NCI-H82 treated with DMSO at 0.1 percent for 48 hours (cell line): ENCODE results near the gene ZFAND2A.
"Not testable (repeated sequence)": the region's sequence is repeated elsewhere in the genome, so short reads cannot be mapped to it uniquely, and the experiment has no call there.

Source experiments
- DNase-seq: peaks from one replicate; lab custom pipeline; 2025; ENCODE audit not compliant: unreplicated experiment; lab: John Stamatoyannopoulos, UW

Gene ZFAND2A

GRCh38 chr7:1154172-1154739, 5.7 kb downstream of the ZFAND2A start:
- DNase-seq: no peak

- no peak for DNase-seq
Observed at GRCh38 chr7:1152492-1152891, 7.5 kb downstream of the ZFAND2A start.

DNA sequence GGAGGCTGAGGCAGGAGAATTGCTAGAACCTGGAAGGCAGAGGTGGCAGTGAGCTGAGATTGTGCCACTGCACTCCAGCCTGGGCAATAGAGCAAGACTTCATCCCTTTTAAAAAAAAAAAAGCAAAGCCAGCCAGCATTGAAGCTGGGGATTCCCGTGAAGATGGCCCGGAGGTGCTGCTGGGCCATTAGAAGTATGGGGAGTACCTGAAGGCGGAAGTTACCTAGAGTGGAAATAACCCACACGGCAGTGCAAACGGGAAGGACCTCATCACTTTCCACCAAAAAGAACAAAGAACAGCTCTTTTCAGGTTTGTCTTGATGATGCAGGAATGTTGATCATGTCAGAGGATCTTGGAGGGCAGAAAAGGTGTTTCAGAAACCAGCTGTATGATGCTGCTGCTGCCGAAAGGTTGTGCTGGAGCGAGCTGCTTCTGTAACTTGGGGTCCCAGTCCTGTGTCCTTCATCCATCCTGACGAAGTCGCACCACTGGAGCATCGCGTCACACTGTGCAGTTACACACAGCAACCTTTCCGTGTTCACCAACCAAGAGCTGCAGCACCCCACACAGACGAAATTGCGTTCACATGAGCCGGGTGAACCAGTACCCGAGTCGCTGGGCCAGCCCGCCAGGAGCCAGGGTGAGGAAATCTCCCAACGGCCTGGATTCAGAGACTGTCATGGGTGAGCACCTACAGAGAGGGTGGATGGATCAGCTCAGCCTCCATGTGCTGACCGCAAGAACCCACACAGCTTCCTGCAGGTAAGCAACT, 8.2 kb downstream of the ZFAND2A start:
- DNase-seq: no peak

GRCh38 chr7:1151156-1151555, 8.8 kb downstream of the ZFAND2A start:
- DNase-seq: no peak

DNA sequence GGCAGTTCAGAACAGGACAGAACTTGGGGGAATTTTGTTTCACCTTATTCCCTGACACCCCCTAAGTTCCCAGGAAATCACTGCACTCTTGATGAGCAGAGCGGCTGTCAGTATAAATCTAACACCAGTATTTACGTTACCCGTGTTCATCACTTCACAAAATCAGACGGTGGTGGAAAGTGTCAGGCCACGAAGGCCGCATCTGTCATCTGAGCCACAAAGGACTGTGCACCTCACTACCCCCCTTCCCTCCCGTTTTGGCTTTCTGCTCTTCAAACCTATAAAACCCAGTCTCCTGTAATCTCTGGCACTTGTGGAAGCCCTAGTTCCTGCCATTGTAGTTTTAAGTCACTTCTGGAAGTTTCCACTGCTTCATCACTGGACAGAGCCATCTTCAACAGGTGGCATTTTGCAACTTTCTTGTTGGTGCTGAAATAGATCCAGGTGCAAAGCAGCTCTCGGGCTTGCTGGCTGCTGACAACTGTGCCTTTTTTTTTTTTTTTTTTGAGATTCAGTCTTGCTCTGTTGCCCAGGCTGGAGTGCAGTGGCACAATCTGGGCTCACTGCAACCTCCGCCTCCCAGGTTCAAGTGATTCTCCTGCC, 9.5 kb downstream of the ZFAND2A start:
- DNase-seq: no peak

DNA sequence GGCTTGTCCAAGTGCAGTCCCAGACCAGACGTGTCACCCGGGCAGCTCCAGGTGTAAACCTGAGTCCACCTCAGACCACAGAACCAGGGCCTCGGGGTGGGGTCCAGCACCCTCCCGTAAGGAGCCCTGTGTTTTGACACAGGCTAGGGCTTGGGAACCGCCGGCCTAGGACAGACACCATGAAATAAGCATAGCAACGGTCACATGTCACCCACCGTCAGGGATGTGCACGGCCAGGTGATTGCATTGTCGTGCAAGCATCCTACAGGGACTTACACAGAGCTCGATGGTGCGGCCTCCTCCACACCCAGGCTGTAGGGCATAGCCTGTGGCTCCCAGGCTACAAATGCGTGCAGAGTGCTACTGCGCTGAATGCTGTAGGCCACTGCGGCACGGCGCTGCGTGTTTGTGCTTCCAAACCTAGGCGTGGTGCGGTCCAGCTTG, 10.6 kb downstream of the ZFAND2A start:
- no peak for DNase-seq

GRCh38 chr7:1147873-1148272, 12.1 kb downstream of the ZFAND2A start:
- not testable (repeated sequence) for DNase-seq

- no peak for DNase-seq
Observed at GRCh38 chr7:1144269-1144771, 15.7 kb downstream of the ZFAND2A start.

DNA sequence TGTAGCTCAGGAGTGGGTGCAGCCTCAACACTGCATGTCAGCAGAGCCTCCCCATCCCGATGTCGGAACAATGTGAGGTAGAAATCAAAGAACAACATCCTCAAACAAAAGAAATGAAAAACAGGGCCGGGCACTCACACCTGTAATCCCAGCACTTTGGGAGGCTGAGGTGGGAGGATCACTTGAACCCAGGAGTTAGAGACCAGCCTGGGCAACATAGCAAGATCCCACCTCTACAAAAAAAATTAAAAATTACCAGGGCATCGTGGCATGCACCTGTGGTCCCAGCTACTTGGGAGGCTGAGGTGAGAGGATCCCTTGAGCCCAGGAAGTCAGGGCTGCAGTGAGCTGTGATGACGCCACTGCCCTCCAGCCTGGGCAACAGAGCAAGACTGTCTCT, 17.0 kb downstream of the ZFAND2A start:
- DNase-seq: not testable (repeated sequence)

DNA sequence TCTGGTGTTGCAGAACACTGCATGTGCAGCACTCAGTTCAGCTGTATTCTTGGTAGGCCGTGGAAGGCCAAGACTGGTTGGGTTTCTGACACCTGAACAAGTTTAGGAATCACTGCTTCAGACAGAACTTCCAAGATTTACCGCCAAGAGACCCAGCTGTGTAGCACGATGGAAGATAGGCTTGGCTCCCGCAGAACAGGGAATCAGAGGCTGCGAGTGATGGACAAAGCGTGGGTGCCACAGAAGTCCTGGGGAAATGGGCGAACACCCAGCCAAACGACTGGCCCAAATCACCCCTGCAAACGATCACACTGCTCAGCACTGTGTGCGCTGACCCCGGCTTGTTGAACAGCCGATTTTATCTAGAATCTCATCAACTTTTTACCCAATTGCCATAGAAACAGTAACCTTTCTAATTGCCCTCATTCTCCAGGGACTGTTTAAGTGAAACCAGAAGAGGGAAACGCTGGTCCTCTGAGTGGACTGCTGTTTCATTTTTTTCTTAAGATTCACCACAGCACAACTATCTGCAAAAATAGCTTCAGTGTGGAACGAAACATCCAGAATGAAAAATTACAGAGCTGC, 17.9 kb downstream of the ZFAND2A start:
- DNase-seq: no peak

GRCh38 chr7:1141651-1142050, 18.3 kb downstream of the ZFAND2A start:
- peak; percentile 75 for DNase-seq

- DNase-seq: no peak
Observed at GRCh38 chr7:1140476-1141104, 19.4 kb downstream of the ZFAND2A start.

- DNase-seq: no peak
Observed at GRCh38 chr7:1137517-1138167, 22.4 kb downstream of the ZFAND2A start.

- no peak for DNase-seq
Observed at GRCh38 chr7:1136841-1137516, 23.0 kb downstream of the ZFAND2A start.

DNA sequence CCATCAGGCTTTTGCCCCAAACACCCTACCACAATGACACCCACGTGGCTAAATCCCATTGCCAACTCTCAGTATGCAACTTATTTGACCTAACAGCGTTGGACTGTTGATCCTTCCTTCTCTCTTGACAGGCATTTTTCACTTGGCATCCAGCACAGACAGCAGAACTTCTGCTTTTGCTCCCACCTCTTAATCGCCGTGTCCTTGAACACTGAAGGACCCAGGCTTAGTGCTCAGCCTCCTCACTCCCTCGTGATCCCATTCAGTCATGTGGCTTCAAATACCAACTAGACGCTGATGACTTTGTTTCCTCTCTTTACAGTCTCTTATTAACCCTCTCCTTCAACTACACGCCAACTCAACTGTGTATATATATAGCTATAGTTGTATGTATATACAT, 25.0 kb downstream of the ZFAND2A start:
- DNase-seq: no peak

- no peak for DNase-seq
Observed at GRCh38 chr7:1131471-1132265, 28.3 kb downstream of the ZFAND2A start.

GRCh38 chr7:1130021-1130990, 29.7 kb downstream of the ZFAND2A start:
- DNase-seq: no peak

- no peak for DNase-seq
Observed at GRCh38 chr7:1129431-1129830, 30.6 kb downstream of the ZFAND2A start.
